ENCODE measurements around the gene CRTAC1. TPM values are rescaled to one million over a fixed set of nuclear protein-coding genes. Genes with fewer than 3 reads are reported as not detected.

CRTAC1 gene
- total RNA-seq, 1 donor from 2014 or later: 2.3 TPM

- H3K27me3 ChIP-seq (ENCODE audit: low read depth): peaks cover 69% of the 10 kb centered on the region
- TF ChIP-seq, protein P1, sequence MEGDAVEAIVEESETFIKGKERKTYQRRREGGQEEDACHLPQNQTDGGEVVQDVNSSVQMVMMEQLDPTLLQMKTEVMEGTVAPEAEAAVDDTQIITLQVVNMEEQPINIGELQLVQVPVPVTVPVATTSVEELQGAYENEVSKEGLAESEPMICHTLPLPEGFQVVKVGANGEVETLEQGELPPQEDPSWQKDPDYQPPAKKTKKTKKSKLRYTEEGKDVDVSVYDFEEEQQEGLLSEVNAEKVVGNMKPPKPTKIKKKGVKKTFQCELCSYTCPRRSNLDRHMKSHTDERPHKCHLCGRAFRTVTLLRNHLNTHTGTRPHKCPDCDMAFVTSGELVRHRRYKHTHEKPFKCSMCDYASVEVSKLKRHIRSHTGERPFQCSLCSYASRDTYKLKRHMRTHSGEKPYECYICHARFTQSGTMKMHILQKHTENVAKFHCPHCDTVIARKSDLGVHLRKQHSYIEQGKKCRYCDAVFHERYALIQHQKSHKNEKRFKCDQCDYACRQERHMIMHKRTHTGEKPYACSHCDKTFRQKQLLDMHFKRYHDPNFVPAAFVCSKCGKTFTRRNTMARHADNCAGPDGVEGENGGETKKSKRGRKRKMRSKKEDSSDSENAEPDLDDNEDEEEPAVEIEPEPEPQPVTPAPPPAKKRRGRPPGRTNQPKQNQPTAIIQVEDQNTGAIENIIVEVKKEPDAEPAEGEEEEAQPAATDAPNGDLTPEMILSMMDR (IDR thresholded peaks at IDR 0.05; ENCODE audit: borderline replicate concordance): no peak
Measured at GRCh38 chr10:98067165-98067564, 36.7 kb upstream of the CRTAC1 start.

DNA sequence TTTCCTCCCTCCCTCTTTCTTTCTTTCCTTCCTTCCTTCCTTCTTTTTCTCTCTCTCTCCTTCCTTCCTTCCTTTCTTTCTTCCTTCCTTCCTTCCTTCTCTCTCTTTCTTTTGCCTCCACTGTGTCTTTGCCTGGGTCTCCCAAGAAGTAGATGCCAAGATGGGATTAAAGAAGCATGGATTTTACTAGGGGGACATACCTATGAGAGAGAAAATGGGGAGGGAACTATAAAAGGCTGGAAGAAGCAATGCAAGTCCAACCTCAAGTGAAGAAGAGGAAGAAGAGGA, 33.3 kb upstream of the CRTAC1 start:
- no peak for DNase-seq
- no peak overlapping the region for H3K27ac ChIP-seq (replicated peaks)
- intact Hi-C loops (cut with micrococcal nuclease): no loop called here
- no peaks in the 10 kb centered on the region for H3K9me3 ChIP-seq (replicated peaks)
- H3K4me1 ChIP-seq: no peaks in the 10 kb centered on the region
- peaks cover 91% of the 10 kb centered on the region for H3K27me3 ChIP-seq (ENCODE audit: low read depth)
- H3K4me3 ChIP-seq: no peak overlapping the region
- no peaks in the 10 kb centered on the region for H3K36me3 ChIP-seq
- TF ChIP-seq, protein P1 (IDR thresholded peaks at IDR 0.05; ENCODE audit: borderline replicate concordance): no peak

More at GRCh38 chr10:98067165-98067564, 36.7 kb upstream of the CRTAC1 start:
- no peak for DNase-seq
- no peaks in the 10 kb centered on the region for H3K36me3 ChIP-seq
- intact Hi-C loops (cut with micrococcal nuclease): no loop called here
- no peaks in the 10 kb centered on the region for H3K9me3 ChIP-seq (replicated peaks)
- no peak overlapping the region for H3K4me3 ChIP-seq
- no peaks in the 10 kb centered on the region for H3K4me1 ChIP-seq
- no peak overlapping the region for H3K27ac ChIP-seq (replicated peaks)

- H3K4me1 ChIP-seq: no peaks in the 10 kb centered on the region
- H3K27ac ChIP-seq (replicated peaks): no peak overlapping the region
- no peaks in the 10 kb centered on the region for H3K36me3 ChIP-seq
- H3K4me3 ChIP-seq: no peak overlapping the region
- H3K9me3 ChIP-seq (replicated peaks): no peaks in the 10 kb centered on the region
- no peak for DNase-seq
- TF ChIP-seq, protein P1 (IDR thresholded peaks at IDR 0.05; ENCODE audit: borderline replicate concordance): no peak
- intact Hi-C loops (cut with micrococcal nuclease): no loop called here
- H3K27me3 ChIP-seq (ENCODE audit: low read depth): peaks cover 88% of the 10 kb centered on the region
Measured at GRCh38 chr10:98062424-98062823, 32.0 kb upstream of the CRTAC1 start.

DNA sequence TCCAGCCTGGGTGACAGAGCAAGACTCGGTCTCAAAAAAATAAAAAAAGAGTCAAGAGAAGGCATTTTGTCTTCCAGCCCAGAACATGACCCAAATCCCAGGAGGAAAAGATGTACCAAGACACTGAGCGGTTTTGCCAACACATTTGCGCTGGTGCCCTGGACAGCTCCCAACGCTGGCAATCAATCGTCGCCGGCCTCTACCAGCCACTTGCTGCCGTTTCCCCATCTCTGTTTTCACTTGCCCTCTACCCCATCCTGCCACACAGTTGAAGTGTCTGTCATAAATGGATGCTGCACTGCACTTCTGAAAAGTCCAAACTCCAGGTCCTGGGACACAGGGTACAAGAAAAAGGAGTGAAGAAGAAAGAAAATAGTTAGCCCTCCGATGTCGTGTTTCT, 29.7 kb upstream of the CRTAC1 start:
- TF ChIP-seq, protein P1 (IDR thresholded peaks at IDR 0.05; ENCODE audit: borderline replicate concordance): no peak
- intact Hi-C loops (cut with micrococcal nuclease): no loop called here
- DNase-seq: no peak
- Histone ChIP-seq H3K4me3 (no peak overlapping the region), H3K9me3 (replicated peaks) (no peaks in the 10 kb centered on the region), H3K27ac (replicated peaks) (no peak overlapping the region), H3K36me3 (no peaks in the 10 kb centered on the region), H3K27me3 (ENCODE audit: low read depth) (peaks cover 87% of the 10 kb centered on the region), H3K4me1 (no peaks in the 10 kb centered on the region)

DNA sequence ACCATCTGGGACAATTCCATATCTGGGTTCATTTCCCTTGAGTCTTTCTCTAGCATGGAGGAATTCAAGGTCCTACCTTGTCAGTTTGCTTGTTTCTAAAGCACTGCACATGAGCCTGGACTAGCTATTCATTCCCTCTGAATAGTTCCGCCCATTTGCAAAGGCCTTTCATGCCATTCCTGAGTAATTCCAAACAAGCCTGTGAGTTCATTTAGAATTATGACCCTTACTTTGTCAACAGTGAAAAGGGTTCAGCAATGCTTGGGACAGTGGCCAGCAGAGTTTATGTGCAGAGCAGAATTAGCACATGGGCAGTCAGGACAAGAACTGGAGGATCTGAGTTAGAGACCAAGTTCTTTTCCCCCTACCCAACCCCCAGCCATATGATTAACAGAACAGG, 27.9 kb upstream of the CRTAC1 start:
- TF ChIP-seq, protein P1 (IDR thresholded peaks at IDR 0.05; ENCODE audit: borderline replicate concordance): no peak
- Histone ChIP-seq H3K4me3 (no peak overlapping the region), H3K27ac (replicated peaks) (no peak overlapping the region), H3K9me3 (replicated peaks) (no peaks in the 10 kb centered on the region), H3K36me3 (no peaks in the 10 kb centered on the region), H3K4me1 (no peaks in the 10 kb centered on the region), H3K27me3 (ENCODE audit: low read depth) (peaks cover 82% of the 10 kb centered on the region)
- DNase-seq: no peak
- intact Hi-C loops (cut with micrococcal nuclease): no loop called here
